Stimulated activated naive CD8-positive, alpha-beta T cell treated with anti-CD3 and anti-CD28 coated beads, Interleukin-15, Interleukin-2, amounts not matched to agents 100 ng/mL and 50 ng/mL, for 24 hours (primary cell): Measurements from ENCODE around the gene TERB2.
"Not testable (repeated sequence)": the region's sequence is repeated elsewhere in the genome, so short reads cannot be mapped to it uniquely, and the experiment has no call there.

Experiments used
- H3K27ac Mint-ChIP-seq: one replicate; pipeline ENCODE4 v1.8.0; 2021; ENCODE audit warnings: mild to moderate bottlenecking, mixed read lengths
- H3K27me3 Mint-ChIP-seq: one replicate; pipeline ENCODE4 v1.8.0; 2021; ENCODE audit warnings: mixed read lengths
- H3K36me3 Mint-ChIP-seq: one replicate; pipeline ENCODE4 v1.8.0; 2021; ENCODE audit warnings: low read depth, mixed read lengths
- H3K4me1 Mint-ChIP-seq: one replicate; pipeline ENCODE4 v1.8.0; 2021; ENCODE audit warnings: low read depth, mixed read lengths
- H3K4me3 Mint-ChIP-seq: one replicate; pipeline ENCODE4 v1.8.0; 2021; ENCODE audit warnings: mild to moderate bottlenecking, mixed read lengths
- H3K9me3 Mint-ChIP-seq: one replicate; pipeline ENCODE4 v1.8.0; 2021; ENCODE audit warnings: mixed read lengths

TERB2 gene

GRCh38 chr15:44956388-44956787 is at the start of gene TERB2:
Gene TERB2, plus strand, starts transcription at chr15:44956687. Its CDS starts 32 bp downstream, at chr15:44956719.
- Mint-ChIP-seq H3K36me3 (no peaks in the 10 kb centered on the region), H3K4me1 (no peaks in the 10 kb centered on the region), H3K27me3 (peaks cover 7% of the 10 kb centered on the region), H3K27ac (no peak within 1 kb of the TSS), H3K4me3 (no peak within 1 kb of the TSS), H3K9me3 (no peaks in the 10 kb centered on the region)

GRCh38 chr15:44909423-44909822 is 47.1 kb upstream of the TERB2 start:
- no peaks in the 10 kb centered on the region for H3K36me3 Mint-ChIP-seq
- no peaks in the 10 kb centered on the region for H3K9me3 Mint-ChIP-seq
- H3K4me1 Mint-ChIP-seq = peaks cover 11% of the 10 kb centered on the region
- no peak overlapping the region for H3K4me3 Mint-ChIP-seq
- H3K27ac Mint-ChIP-seq = no peak overlapping the region
- H3K27me3 Mint-ChIP-seq = no peaks in the 10 kb centered on the region

GRCh38 chr15:44910981-44911625 is 45.4 kb upstream of the TERB2 start:
- Mint-ChIP-seq H3K4me1 (peaks cover 6% of the 10 kb centered on the region), H3K9me3 (no peaks in the 10 kb centered on the region), H3K36me3 (no peaks in the 10 kb centered on the region), H3K27me3 (no peaks in the 10 kb centered on the region), H3K27ac (no peak overlapping the region), H3K4me3 (no peak overlapping the region)

GRCh38 chr15:44912186-44912585 is 44.3 kb upstream of the TERB2 start:
- not testable (repeated sequence) for H3K27ac Mint-ChIP-seq, H3K4me3 Mint-ChIP-seq, H3K9me3 Mint-ChIP-seq, H3K27me3 Mint-ChIP-seq, H3K4me1 Mint-ChIP-seq, H3K36me3 Mint-ChIP-seq

- not testable (repeated sequence) for H3K4me1 Mint-ChIP-seq, H3K36me3 Mint-ChIP-seq, H3K9me3 Mint-ChIP-seq, H3K4me3 Mint-ChIP-seq, H3K27ac Mint-ChIP-seq, H3K27me3 Mint-ChIP-seq
Observed at GRCh38 chr15:44912974-44913448, 43.5 kb upstream of the TERB2 start.

GRCh38 chr15:44918136-44918535 is 38.4 kb upstream of the TERB2 start:
- Mint-ChIP-seq H3K4me3 (no peak overlapping the region), H3K9me3 (no peaks in the 10 kb centered on the region), H3K4me1 (no peaks in the 10 kb centered on the region), H3K27me3 (no peaks in the 10 kb centered on the region), H3K36me3 (no peaks in the 10 kb centered on the region), H3K27ac (no peak overlapping the region)

DNA sequence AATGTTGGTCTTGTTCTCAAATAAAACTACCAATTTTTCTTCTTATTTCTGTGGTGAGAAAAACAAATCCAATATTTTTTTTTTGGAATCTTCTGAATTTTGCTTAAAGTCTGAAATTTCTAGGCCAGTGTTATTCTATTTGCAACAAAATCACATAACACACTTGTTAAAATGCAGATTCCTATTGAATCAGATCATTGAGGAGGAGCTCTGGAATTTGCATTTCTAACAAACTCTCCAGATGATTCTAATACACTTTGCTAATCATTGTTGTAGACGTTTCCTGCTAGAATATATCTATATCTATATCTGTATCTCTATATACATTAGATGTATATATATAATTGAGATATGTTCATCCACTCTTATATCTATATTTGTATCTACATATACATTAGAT is 27.8 kb upstream of the TERB2 start:
- not testable (repeated sequence) for H3K27ac Mint-ChIP-seq, H3K9me3 Mint-ChIP-seq, H3K4me3 Mint-ChIP-seq, H3K36me3 Mint-ChIP-seq, H3K27me3 Mint-ChIP-seq, H3K4me1 Mint-ChIP-seq

DNA sequence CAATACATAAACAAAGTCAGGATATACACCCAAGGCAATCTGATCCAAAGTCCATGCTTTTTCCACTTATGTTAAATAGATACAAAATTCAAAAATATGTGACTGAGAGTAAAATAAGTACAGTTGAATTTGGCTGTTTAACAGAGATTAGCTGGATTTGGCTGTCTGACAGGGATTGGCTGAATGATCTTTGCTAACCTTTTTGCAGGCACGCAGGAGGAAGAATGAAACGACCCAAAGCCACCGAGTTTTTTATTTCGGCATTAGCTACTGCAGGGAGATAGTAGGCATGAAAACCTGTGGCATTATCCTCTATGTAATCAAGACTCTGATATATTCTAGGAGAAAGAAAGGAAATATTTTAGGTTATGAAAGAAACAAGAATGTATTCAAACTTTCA is 26.2 kb upstream of the TERB2 start:
- not testable (repeated sequence) for H3K9me3 Mint-ChIP-seq, H3K4me3 Mint-ChIP-seq, H3K27ac Mint-ChIP-seq, H3K27me3 Mint-ChIP-seq, H3K4me1 Mint-ChIP-seq, H3K36me3 Mint-ChIP-seq

DNA sequence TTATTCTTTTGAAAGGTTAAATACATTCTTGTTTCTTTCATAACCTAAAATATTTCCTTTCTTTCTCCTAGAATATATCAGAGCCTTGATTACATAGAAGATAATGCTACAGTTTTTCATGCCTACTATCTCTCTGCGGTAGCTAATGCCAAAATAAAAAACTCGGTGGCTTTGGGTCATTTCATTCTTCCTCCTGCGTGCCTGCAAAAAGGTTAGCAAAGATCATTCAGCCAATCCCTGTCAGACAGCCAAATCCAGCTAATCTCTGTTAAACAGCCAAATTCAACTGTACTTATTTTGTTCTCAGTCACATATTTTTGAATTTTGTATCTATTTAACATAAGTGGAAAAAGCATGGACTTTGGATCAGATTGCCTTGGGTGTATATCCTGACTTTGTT is 1.8 kb downstream of the TERB2 start:
- H3K27ac Mint-ChIP-seq, H3K4me1 Mint-ChIP-seq, H3K9me3 Mint-ChIP-seq, H3K36me3 Mint-ChIP-seq, H3K4me3 Mint-ChIP-seq: not testable (repeated sequence)
- peaks cover 13% of the 10 kb centered on the region for H3K27me3 Mint-ChIP-seq

GRCh38 chr15:44968475-44968874 is 12.0 kb downstream of the TERB2 start:
- no peak overlapping the region for H3K27ac Mint-ChIP-seq
- H3K36me3 Mint-ChIP-seq = no peaks in the 10 kb centered on the region
- peaks cover 4% of the 10 kb centered on the region for H3K27me3 Mint-ChIP-seq
- H3K9me3 Mint-ChIP-seq = no peaks in the 10 kb centered on the region
- H3K4me1 Mint-ChIP-seq = no peaks in the 10 kb centered on the region
- no peak overlapping the region for H3K4me3 Mint-ChIP-seq

DNA sequence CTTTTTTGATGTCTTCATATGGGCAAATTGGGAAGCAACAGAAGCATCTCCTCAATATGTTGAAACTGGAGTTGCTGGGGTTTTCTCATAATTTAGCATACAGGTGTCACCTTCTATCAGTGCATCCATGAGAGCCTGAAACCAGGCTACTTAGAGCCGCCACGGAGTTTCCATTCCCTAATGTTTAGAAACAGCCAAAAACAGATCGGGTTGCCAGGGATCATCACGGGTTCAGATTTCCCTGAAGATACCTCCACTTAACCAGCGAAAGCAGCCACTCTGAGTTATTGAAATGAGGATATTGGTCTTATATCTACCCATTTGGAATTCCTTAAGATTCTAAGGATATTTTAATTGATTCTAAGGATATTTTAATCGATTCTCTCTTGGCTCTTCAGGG is 14.5 kb downstream of the TERB2 start:
- H3K4me3 Mint-ChIP-seq = no peak overlapping the region
- H3K4me1 Mint-ChIP-seq = no peaks in the 10 kb centered on the region
- no peaks in the 10 kb centered on the region for H3K36me3 Mint-ChIP-seq
- no peaks in the 10 kb centered on the region for H3K9me3 Mint-ChIP-seq
- peaks cover 2% of the 10 kb centered on the region for H3K27me3 Mint-ChIP-seq
- H3K27ac Mint-ChIP-seq = no peak overlapping the region

DNA sequence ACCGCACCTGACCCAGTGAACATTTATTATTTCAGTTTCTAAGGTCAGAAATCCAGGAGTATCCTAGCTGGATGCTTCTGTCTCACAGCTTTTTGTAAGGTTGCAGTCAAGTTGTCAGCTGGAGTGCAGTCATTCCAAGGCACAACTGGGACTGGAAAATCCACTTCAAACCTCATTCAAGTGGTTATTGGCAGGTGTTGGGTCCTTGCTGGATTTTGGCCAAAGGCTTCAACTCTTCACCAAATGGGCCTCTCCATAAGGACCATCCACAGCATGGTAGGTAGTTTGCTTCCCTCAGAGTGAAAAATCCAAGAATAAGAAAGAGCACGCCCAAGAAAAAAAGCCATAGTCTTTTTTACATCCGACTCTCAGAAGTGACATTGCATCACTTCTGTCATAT is 19.7 kb downstream of the TERB2 start:
- H3K27me3 Mint-ChIP-seq, H3K36me3 Mint-ChIP-seq, H3K4me1 Mint-ChIP-seq, H3K4me3 Mint-ChIP-seq, H3K9me3 Mint-ChIP-seq, H3K27ac Mint-ChIP-seq: not testable (repeated sequence)

- H3K4me3 Mint-ChIP-seq, H3K36me3 Mint-ChIP-seq, H3K9me3 Mint-ChIP-seq, H3K27ac Mint-ChIP-seq, H3K27me3 Mint-ChIP-seq, H3K4me1 Mint-ChIP-seq: not testable (repeated sequence)
Observed at GRCh38 chr15:44977781-44978180, 21.3 kb downstream of the TERB2 start.

DNA sequence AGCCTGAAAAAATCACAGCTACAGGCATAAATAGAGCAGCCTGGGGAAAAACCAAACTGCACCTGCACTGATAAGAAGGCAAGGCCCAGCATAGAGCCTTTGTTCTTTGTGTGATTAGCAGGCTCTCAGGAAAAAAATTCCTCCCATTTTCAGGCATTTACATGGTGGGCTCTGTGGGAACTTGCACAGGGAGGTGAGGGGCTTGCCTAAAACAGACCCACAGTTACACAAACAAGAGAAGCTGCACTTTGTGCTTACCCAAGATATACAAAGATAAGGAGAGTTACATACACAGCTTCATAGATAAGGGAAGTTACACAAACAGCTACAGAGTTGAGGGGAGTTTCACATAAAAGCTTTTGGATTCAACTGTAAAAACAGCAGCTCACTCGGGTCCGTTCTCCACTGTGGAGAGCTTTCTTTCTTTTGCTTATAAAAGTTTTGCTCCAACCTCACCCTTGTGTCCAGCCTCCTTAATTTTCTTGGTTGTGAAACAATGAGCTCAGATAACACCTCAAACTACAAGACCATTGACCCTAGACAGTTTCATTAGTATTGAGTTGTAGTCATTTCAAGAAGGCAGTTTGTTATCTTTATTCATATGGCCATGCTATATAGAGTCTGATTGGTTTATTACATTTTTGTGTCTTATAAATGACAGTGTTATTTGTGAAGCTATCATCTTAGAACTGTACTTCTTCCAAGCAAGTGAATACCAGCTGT is 23.3 kb downstream of the TERB2 start:
- H3K27ac Mint-ChIP-seq, H3K9me3 Mint-ChIP-seq, H3K27me3 Mint-ChIP-seq, H3K4me1 Mint-ChIP-seq, H3K36me3 Mint-ChIP-seq, H3K4me3 Mint-ChIP-seq: not testable (repeated sequence)

- not testable (repeated sequence) for H3K36me3 Mint-ChIP-seq, H3K4me3 Mint-ChIP-seq, H3K27ac Mint-ChIP-seq, H3K27me3 Mint-ChIP-seq, H3K9me3 Mint-ChIP-seq
- H3K4me1 Mint-ChIP-seq = peaks cover 11% of the 10 kb centered on the region
Observed at GRCh38 chr15:44984144-44984543, 27.7 kb downstream of the TERB2 start.
